H7 (cell line): ENCODE measurements around the gene MAN1B1. TPM values are rescaled to one million over a fixed set of nuclear protein-coding genes. Genes with fewer than 3 reads are reported as not detected.

ENCODE experiments used
- DNase-seq: peaks from one replicate; pipeline ENCODE4 v3.0.0; 2012
- H3K27me3 ChIP-seq: 2 replicates; pipeline ENCODE4 v1.6.0; 2011; ENCODE audit warnings: mild to moderate bottlenecking, low read length; ENCODE audit not compliant: control insufficient read depth, insufficient read depth
- H3K36me3 ChIP-seq: replicated peaks from 2 replicates; pipeline ENCODE4 v1.5.1; 2011; ENCODE audit warnings: low read length; ENCODE audit not compliant: control insufficient read depth, insufficient read depth
- H3K4me3 ChIP-seq: 2 replicates; pipeline ENCODE4 v1.5.1; 2011; ENCODE audit warnings: low read depth, mild to moderate bottlenecking, control low read depth, low read length, moderate library complexity; ENCODE audit not compliant: insufficient read depth
- total RNA-seq: library from RNA; depleted of rRNA; stranded (reverse); fragments of >200 nt; shearing (Covaris generic); gene quantifications from 2 replicates; pipeline ENCODE4 v1.2.3, GENCODE V29; 2014

Gene MAN1B1
- total RNA-seq, 1 experiment from 2014 or later, result 70.9 TPM

GRCh38 chr9:137141050-137141810, 54.4 kb downstream of the MAN1B1 start:
- peak; percentile 47 for DNase-seq
- Histone ChIP-seq H3K27me3 (peaks cover 48% of the 10 kb centered on the region), H3K4me3 (no peak overlapping the region), H3K36me3 (no peaks in the 10 kb centered on the region)

GRCh38 chr9:137141976-137142936, 55.5 kb downstream of the MAN1B1 start:
- H3K4me3 ChIP-seq, result no peak overlapping the region
- DNase-seq, result peak; percentile 44
- H3K36me3 ChIP-seq, result no peaks in the 10 kb centered on the region
- H3K27me3 ChIP-seq, result peaks cover 40% of the 10 kb centered on the region

GRCh38 chr9:137143459-137143858, 56.7 kb downstream of the MAN1B1 start:
- peak; percentile 27 for DNase-seq
- Histone ChIP-seq H3K36me3 (no peaks in the 10 kb centered on the region), H3K4me3 (no peak overlapping the region), H3K27me3 (peaks cover 32% of the 10 kb centered on the region)

GRCh38 chr9:137145731-137146526, 59.1 kb downstream of the MAN1B1 start:
- no peaks in the 10 kb centered on the region for H3K36me3 ChIP-seq
- peaks cover 11% of the 10 kb centered on the region for H3K27me3 ChIP-seq
- no peak for DNase-seq
- no peak overlapping the region for H3K4me3 ChIP-seq

- H3K4me3 ChIP-seq, result no peak overlapping the region
- no peaks in the 10 kb centered on the region for H3K36me3 ChIP-seq
- DNase-seq, result no peak
- peaks cover 8% of the 10 kb centered on the region for H3K27me3 ChIP-seq
These were observed 59.7 kb downstream of the MAN1B1 start for GRCh38 chr9:137146527-137146918.

GRCh38 chr9:137147091-137147792, 60.5 kb downstream of the MAN1B1 start:
- Histone ChIP-seq H3K27me3 (peaks cover 6% of the 10 kb centered on the region), H3K4me3 (no peak overlapping the region), H3K36me3 (no peaks in the 10 kb centered on the region)
- no peak for DNase-seq

- Histone ChIP-seq H3K4me3 (no peak overlapping the region), H3K36me3 (no peaks in the 10 kb centered on the region), H3K27me3 (peaks cover 5% of the 10 kb centered on the region)
- DNase-seq, result peak; percentile 87
These were observed 61.0 kb downstream of the MAN1B1 start for GRCh38 chr9:137147793-137148160.

GRCh38 chr9:137148242-137148641, 61.5 kb downstream of the MAN1B1 start:
- Histone ChIP-seq H3K4me3 (no peak overlapping the region), H3K27me3 (peaks cover 2% of the 10 kb centered on the region), H3K36me3 (no peaks in the 10 kb centered on the region)
- DNase-seq, result no peak

GRCh38 chr9:137148661-137149060, 61.9 kb downstream of the MAN1B1 start:
- Histone ChIP-seq H3K27me3 (peaks cover 2% of the 10 kb centered on the region), H3K36me3 (no peaks in the 10 kb centered on the region), H3K4me3 (no peak overlapping the region)
- no peak for DNase-seq

GRCh38 chr9:137149363-137149762, 62.6 kb downstream of the MAN1B1 start:
- no peaks in the 10 kb centered on the region for H3K36me3 ChIP-seq
- no peak for DNase-seq
- no peak overlapping the region for H3K4me3 ChIP-seq
- H3K27me3 ChIP-seq, result peaks cover 2% of the 10 kb centered on the region

GRCh38 chr9:137149942-137150616, 63.3 kb downstream of the MAN1B1 start:
- peak; percentile 83 for DNase-seq

GRCh38 chr9:137150617-137151457, 64.1 kb downstream of the MAN1B1 start:
- Histone ChIP-seq H3K27me3 (peaks cover 13% of the 10 kb centered on the region), H3K36me3 (no peaks in the 10 kb centered on the region), H3K4me3 (no peak overlapping the region)
- peak; percentile 86 for DNase-seq

More at GRCh38 chr9:137149942-137150616, 63.3 kb downstream of the MAN1B1 start:
- Histone ChIP-seq H3K4me3 (no peak overlapping the region; the same call in 1 of the 2 replicates), H3K27me3 (peaks cover 6% of the 10 kb centered on the region), H3K36me3 (no peaks in the 10 kb centered on the region)
